Forelimb muscle (tissue), 1 donor: ENCODE results near the gene GNPDA2. TPM values are rescaled to one million over a fixed set of nuclear protein-coding genes. Genes with fewer than 3 reads are reported as not detected.
"Not testable (repeated sequence)": the region's sequence is repeated elsewhere in the genome, so short reads cannot be mapped to it uniquely, and the experiment has no call there.

ENCODE experiments used
- DNase-seq: peaks from one replicate; pipeline ENCODE4 v3.0.0-alpha.2; 2013; ENCODE audit warnings: low read depth
- polyA plus RNA-seq: library from polyadenylated mRNA; unstranded; fragments of 120-200 nt; gene quantifications from one replicate; pipeline ENCODE4 v1.2.1, GENCODE V29; 2013; ENCODE audit not compliant: insufficient read length

The GNPDA2 gene
- polyA plus RNA-seq: 18.6 TPM

DNA sequence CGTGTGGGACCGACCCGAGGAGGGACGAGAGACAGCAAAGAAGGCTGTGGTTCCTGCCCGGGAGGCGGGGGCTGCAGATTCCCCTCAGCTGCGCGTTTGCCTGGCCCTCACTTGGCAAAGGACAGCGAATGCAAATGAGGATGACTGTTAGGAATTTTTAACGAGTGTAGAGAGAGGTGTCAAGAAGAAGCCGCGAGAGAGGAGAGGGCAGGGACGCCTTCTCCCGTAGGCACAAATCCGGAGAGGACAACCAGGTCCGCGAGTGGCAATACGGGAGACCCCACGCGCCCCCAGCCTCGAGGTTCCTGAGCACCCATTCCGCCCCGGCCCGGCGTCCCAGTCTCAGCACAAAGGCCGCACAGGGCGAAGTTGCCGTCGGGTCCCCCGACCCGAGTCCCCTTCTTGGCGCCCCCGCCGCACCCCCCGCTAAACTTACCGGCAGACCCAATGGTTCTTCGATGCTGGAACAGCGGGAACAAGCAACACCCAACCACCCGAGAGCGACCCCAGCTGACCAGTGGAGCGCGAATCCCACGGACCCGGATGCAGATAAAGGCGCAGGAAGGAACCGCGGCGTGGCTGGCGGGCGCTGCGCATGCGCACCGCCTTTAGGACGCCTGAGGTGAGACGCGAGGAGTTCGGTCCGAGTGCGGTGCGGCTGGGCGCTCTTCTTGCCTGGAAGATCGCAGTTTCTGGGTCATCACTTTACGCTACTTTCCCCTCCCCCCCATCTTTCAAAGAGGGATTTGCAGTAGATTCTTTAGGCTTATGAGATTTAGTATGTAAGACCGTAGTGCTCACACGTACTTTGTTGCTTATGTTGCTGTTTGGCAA lies at the start of gene GNPDA2:
GNPDA2 (minus strand) TSS at position 519 of the 834 bp plus-strand sequence. CDS start 4,349 bp downstream, outside the sequence.
- DNase-seq: peak; percentile 86

DNA sequence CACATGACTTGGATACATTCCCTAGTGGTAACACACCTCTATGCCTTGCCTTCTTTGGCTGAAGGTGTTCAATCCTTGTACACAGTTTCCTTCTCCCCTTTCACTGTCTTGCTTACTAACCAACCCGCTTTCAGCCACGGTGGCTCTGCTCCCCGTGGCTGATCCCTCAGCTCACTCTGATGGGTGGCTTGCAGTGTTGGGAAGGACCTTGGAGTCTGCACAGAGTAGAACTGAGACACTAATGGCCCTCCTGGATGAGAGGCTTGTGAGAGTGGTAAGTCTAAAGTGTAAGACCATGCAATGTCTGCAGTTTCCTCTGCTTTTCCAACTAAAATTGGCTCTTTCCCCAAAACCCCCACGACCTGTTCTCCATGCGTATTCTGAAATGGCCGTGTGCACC lies 46.0 kb upstream of the GNPDA2 start:
- no peak for DNase-seq

DNA sequence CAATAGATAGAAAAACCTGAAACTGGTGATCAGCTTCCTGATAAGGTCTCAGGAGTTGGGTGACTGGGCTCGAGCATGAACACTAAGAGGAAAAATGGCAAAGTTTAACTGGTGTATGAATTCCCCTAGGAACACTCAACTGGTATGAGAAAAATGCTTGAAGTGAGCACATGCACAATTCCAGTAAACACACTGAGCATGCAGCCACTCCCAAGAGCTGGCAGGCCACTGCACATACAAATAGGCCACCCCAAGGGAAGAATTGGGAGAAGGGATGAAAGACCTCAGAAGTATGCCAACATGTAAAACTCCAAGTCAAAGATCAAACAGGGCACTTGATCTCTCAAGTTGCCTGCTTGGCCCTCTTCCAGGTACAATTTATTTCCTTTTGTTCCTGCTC lies 45.4 kb upstream of the GNPDA2 start:
- no peak for DNase-seq

DNA sequence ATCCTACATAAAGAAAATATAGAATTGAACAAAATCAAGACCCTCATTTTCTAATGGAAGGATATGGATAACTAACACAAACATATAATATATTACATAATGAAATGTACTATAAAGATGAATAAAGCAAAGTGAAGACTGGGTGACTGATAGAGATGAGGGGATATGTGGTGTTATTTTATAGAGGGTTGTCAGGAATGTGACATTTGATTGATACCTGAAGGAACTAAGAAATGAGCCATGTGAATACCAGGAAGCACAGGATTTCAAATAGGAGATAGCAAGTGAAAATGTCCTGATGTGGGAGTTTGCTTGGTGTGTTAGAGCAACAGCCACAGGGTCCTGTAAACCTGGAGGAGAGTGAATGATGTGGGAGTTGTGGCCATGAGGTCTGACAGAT lies 40.1 kb upstream of the GNPDA2 start:
- DNase-seq: no peak

DNA sequence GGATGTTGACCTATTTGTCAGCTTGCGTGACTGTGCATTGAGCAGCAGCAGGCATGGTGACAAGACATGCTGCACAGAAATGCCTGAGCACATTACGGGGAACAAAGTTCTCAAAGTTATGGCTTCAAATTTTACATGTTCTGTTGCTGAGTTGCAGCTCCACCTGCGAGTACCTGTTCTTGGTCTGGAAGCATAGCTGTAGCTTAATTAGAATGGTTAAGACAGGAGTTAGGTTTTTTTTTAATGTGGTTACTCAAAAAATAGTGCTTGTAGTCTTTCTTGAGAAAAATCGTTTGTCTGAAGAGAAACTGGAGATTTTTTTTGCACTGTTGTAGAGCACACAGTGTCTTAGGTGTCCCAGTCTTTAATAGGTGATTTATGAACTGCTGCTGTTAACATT lies 38.8 kb upstream of the GNPDA2 start:
- no peak for DNase-seq

DNA sequence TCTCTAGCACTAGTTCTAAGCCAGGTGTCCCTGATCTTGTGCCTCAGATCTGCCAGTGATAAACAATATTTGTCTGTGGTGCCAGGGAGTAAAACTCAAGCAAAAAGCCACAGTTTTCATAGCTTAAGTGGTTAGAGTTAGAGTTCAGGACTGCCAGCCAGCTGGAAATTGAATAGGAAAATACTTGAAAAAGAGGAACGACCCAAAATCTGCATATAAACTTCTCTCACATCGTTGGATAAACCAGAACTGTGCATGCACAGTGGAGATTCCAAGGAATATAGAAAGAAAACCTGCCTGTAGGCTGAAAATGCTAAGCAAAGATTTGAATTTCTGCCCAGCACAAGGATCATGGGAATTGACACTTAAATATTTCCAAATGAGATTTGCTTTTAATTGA lies 35.0 kb upstream of the GNPDA2 start:
- peak; percentile 13 for DNase-seq

DNA sequence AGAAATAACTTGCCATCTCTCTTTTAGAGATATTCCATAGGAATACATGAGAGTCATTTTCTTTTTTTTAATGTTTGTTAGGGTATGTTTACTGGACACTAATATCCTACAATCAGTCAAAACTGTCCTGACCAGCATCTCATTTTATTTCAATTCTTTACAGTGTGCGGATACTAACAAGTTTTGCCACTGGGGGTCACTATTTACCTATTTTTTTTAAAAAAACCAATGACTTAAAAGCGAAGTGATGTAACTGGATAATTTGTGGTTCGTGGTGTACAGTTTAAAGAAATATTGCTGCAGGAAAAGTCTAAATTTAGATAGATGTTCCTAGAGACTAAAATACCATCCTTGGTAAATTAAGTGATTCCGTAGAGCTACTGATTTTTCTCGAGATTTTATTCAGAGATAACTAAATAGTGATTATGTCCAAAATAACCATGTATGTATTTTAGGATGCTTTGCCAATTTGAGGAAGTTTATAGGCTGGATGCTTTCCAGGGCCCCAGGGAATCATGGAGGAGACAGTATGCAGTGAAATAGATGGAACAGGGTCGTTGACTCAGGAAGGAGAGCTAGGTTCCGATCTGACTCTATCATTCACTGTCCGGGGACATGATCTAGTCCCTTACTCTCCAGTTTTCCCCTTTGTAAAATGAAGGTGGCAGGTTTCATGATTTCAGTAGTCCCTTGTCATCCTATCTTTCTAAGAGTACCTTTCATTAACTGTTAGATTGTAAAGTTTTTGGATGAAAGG lies 34.0 kb upstream of the GNPDA2 start:
- DNase-seq: peak; percentile 24

DNA sequence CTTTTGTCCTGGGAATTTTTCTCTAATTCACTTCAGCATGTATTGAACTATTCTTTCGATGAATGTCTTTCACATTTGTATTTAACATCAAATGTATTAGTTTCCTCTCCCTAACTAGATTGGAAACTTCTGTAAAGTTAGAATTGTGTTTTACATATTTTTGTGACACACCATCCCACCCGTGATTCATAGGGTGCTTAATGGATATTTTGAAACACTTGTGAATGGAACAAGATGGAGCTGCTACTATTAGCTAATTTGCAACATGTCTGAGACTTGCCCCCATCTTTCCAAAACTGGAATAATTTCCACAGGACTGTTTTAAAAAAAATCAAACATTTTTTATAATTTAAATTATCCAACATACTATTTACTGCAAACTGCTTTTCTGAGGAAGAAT lies 30.2 kb upstream of the GNPDA2 start:
- no peak for DNase-seq

DNA sequence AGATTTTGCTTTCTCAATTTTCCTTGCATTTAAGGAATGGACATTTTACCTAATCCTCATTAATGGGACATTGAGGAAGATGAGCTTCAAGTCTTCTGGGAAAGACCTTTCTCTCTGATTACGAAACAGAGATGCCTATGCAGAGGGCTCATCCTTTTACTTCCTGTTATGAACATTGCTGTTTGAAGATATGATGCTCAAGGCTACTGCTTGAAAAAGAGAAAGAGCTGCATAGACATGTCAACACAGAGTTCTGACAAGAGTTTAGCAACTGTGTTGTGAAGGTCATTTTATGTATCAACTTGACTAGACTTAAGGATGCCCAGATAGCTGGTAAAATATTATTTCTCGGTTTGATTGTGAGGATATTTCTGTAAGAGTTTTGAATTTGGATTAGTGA lies 13.8 kb upstream of the GNPDA2 start:
- no peak for DNase-seq

DNA sequence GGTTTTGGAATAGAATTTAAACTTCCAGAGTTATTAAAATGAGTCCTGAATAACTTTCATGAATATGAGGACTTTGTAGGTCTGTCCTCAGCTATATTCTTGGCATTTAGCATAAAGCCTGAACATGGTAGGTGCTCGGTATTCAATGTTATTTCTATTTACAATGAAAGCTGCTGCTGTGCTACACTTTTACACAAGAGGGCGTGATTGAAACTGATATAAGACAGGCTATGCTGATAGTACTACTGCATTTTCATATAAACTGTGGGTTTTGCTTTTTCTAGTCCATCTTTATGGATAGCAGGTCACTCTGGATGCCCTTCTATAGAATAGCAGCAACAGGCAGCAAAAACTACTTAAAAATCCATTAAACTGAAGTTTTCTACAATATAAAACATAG lies 12.3 kb upstream of the GNPDA2 start:
- DNase-seq: no peak

DNA sequence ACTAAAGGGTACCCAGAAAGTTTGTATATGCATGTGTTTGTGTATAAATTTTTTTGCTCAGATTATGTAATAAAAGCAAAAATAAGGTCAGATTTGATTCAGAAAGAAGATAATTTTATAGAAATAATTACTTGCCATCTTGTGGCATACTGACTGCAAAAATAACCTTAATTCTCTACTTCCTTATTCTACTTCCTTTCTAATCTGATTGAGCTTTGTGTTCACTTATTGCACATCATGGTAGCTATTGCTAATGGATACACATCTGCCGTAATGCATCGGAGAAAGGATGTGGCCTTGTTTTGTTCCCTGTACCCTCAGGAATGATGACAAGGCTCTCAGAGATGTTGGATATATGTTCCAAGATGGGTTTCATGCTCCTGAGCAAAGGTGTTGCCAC lies 10.5 kb upstream of the GNPDA2 start:
- DNase-seq: no peak

DNA sequence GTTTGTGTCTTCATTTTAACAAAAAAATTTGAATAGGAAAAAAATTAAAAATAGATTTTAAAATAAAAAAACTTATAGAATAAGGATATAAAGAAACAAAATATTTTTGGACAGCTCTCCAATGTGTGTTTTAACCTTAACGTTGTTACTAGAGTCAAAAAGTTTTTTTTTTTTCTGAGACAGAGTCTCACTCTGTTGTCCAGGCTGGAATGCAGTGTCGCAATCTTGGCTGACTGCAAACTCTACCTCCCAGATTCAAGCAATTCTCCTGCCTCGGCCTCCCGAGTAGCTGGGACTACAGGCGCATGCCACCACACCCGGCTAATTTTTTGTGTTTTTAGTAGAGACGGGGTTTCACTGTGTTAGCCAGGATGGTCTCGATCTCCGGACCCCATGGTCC lies 2.3 kb upstream of the GNPDA2 start:
- not testable (repeated sequence) for DNase-seq

DNA sequence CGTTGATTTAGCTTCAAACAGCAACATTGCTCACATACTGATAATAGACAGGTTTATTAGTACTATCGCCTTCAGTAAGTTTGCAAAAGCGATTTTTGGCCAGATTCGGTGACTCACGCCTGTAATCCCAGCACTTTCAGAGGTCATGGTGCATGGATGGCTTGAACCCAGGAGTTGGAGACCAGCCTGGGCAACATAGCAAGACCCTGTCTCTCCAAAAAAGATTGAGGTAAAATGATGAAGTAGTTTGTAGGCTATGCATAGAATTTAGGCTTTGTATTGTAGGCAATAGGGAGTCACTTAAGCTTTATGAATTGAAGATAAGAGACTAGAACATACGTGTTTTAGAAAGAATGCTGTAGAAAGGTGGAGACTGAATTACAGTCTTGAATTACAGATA lies 1.1 kb upstream of the GNPDA2 start:
- DNase-seq: no peak

DNA sequence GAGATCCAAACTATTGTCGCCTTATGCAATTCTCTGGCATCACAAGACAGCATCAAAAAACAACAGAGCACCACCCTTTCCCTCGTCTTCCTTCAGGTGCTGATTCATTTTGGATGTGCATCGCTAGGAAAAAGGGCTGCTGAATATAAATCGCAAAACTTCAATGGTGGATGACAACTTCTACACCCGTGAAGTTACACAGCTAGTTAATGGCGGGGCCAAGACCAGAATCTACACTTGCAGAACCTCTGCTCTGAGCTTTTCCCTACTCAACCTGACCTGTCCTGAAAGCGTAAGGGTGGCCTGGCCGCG lies 674 bp downstream of the GNPDA2 start:
- DNase-seq: no peak

DNA sequence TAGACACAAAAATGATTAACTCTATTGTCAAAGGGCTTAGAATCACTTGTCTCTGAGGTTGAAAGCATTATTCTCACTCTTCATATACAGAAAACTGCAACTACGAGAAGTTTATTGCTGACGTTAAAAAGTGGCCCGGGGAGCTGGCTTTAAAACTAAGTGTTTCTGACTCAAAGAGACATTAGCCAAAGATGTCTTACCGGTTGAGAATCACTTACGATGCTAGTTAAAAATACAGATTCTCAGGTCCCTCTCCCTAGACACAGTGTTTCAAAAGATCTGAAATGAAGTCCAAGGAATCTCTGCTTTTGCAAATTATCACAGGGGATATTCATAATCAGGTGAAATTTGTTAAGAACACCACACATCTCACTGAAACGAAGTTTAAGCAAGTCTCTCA lies 1.2 kb downstream of the GNPDA2 start:
- DNase-seq: no peak

DNA sequence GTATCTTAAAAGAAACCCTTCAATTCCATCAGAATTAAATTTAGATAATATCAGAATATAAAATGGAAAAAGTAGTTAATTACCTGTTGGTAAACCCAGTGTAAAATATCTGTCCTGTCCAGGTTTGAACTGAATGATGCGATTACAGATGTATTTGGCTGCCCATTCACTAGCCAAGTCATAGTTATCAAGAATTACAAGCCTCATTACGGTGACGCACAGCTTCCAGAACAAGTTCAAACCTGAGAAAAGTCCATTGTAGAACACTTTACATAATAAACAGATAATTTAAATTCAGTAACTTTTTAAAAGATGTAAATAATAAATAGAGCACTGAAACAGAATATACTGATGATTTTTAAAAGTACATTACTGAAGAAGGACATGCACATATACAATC lies 4.4 kb downstream of the GNPDA2 start:
- no peak for DNase-seq

DNA sequence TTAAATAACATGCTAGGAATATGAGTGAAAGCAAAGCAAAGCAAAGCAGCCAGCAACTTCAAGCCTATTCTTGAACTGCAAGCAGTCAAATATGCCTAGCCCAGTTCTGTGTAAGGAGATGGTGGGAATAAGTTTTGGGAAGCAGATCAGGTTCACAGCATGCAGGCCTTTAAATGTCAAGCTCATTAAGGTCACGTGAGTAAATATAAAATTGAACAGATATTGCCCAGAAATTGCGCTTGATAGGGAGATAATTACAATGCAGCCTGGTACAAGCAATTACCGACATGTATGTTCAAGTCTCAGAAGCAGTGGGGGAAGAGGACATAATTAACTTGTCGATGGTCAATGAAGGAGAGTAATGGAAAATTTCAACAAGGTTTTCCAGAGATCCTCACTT lies 6.0 kb downstream of the GNPDA2 start:
- DNase-seq: no peak

DNA sequence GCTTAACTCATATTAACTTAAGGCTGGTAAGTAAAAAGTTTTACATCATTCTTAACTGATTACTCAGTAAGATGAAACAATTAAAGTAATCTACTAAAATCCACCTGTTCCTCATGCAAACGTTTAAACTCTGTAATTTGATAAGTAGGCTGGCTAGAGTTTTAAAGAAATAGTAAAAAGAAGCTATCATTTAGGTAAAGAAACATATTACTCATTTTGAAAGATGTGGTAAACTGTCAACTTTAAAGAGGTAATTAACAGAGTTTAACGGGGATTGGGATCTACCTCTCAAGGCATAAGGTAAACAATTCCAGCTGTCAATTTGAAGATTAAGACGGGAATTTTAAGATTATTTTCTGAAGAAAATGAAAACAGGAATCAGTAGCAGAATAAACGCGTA lies 9.8 kb downstream of the GNPDA2 start:
- no peak for DNase-seq

DNA sequence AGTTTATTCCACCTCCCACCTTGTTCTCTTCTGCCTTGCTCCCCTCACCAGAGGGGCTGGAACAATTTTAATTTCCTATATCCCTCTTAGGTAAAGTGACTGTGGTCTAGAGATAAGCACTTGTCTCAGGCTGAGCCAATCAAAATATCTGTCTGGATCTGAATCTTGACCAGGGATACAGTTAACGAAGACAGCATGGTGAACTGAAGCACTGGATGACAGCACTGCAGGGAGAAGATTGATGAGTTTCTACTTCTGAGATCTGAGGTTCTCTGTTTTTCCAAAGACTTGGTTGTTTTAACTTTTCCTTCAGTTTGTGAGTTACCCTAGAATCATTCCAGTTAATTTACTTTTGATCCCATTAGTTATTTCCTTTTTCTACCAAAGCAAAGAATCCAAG lies 13.2 kb downstream of the GNPDA2 start:
- DNase-seq: no peak

DNA sequence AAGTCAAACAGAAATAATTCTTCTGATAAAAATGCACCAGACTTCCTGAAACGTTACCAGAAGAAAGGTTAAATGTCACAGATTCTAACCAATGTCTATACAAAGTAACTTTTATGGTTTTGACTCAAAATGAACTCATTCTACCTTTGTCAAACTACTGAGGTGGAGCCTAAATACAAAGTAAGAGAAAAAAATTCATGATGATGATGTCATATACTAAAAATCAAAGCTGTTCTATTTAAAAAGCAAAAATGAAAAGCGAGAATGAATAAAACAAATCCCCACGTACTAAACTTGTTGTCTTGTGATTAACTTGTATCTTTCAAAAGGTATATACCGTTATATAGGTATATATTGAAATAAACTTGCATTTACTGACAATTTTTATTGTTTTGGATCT lies 21.7 kb downstream of the GNPDA2 start:
- no peak for DNase-seq

DNA sequence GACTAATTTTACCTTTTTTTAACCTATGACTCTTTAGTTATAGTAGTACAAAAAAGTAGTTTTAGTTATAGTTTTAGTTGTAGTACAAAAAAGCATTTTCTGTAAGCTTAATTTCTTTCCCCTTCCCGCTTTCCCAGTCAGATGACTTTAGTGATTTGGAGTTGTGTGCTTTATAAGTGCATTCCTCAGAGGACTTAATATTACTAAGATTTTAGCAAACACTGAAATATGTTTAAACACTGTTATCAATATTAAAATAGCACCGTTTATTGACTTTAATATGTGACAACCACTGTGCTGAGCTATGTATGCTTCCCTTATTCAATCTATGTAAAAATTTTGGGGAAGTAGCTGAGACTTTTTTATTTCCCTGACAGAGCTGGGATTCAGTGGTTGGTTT lies 25.3 kb downstream of the GNPDA2 start:
- DNase-seq: no peak

DNA sequence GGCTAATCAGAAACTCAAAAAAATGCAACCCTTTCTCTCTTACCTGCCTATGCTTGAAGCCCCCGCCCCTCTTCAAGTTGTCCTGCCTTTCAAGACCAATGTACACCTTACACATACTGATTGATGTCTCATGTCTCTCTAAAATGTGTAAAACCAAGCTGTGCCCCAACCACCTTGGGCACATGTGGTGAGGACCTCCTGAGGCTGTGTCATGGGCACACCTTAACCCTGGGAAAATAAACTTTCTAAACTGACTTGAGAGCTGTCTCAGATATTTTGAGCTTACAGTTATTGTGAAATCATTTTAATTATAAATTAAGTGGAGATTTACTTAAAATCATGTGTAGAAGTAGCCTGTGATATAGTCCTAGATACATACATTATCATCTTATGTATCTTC lies 25.9 kb downstream of the GNPDA2 start:
- no peak for DNase-seq

DNA sequence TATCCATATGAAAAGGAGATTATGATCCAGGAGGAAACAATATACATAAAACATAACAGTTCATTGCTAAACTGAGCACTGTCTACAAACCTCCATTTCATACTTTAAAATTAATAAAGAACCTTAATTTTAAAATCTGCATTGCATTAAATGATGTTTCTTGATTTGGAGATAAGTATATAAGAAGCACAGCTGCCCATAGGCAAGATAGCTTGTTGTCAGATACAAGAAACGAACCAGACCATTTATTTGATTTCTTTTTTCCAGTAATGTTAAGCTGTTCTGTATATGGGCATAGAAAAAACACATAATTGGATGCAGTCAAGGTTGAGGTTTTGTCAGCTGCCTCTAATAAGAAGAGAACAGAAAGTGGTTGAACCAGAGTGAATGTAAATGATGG lies 41.7 kb downstream of the GNPDA2 start:
- DNase-seq: no peak
